GM23248 (cell line): Measurements from ENCODE around the gene PIGR.

ENCODE experiments used
- EZH2 ChIP-seq: fragments of 200-600 bp; sonication (generic); IDR thresholded peaks from 2 replicates; pipeline ENCODE4 v1.6.1; 2018; ENCODE audit warnings: antibody characterized with exemption, mild to moderate bottlenecking; ENCODE audit not compliant: insufficient read depth, poor library complexity, severe bottlenecking
- EZH2phosphoT487 ChIP-seq: fragments of 200-600 bp; sonication (generic); IDR thresholded peaks from 2 replicates; pipeline ENCODE4 v1.6.1; 2018; ENCODE audit warnings: antibody characterized with exemption, moderate library complexity, mild to moderate bottlenecking, low read depth; ENCODE audit not compliant: insufficient read depth

GRCh38 chr1:206978259-206978658 is 32.0 kb upstream of the PIGR start:
- no peak for TF ChIP-seq EZH2
- TF ChIP-seq EZH2phosphoT487: no peak
